ENCODE data around the gene ABCC4.

Gene ABCC4

GRCh38 chr13:95023405-95023804 is 277.8 kb downstream of the ABCC4 start:
- H3K4me3 ChIP-seq (ENCODE audit: low read depth, low read length): no peak overlapping the region
- DNase-seq: no peak
- no peaks in the 10 kb centered on the region for H3K27me3 ChIP-seq
- H3K9me3 ChIP-seq: no peaks in the 10 kb centered on the region
- no peaks in the 10 kb centered on the region for H3K4me1 ChIP-seq
- H3K36me3 ChIP-seq: no peaks in the 10 kb centered on the region
- TF ChIP-seq, protein P1, sequence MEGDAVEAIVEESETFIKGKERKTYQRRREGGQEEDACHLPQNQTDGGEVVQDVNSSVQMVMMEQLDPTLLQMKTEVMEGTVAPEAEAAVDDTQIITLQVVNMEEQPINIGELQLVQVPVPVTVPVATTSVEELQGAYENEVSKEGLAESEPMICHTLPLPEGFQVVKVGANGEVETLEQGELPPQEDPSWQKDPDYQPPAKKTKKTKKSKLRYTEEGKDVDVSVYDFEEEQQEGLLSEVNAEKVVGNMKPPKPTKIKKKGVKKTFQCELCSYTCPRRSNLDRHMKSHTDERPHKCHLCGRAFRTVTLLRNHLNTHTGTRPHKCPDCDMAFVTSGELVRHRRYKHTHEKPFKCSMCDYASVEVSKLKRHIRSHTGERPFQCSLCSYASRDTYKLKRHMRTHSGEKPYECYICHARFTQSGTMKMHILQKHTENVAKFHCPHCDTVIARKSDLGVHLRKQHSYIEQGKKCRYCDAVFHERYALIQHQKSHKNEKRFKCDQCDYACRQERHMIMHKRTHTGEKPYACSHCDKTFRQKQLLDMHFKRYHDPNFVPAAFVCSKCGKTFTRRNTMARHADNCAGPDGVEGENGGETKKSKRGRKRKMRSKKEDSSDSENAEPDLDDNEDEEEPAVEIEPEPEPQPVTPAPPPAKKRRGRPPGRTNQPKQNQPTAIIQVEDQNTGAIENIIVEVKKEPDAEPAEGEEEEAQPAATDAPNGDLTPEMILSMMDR (IDR thresholded peaks at IDR 0.05; ENCODE audit: low read depth, low read length): no peak

DNA sequence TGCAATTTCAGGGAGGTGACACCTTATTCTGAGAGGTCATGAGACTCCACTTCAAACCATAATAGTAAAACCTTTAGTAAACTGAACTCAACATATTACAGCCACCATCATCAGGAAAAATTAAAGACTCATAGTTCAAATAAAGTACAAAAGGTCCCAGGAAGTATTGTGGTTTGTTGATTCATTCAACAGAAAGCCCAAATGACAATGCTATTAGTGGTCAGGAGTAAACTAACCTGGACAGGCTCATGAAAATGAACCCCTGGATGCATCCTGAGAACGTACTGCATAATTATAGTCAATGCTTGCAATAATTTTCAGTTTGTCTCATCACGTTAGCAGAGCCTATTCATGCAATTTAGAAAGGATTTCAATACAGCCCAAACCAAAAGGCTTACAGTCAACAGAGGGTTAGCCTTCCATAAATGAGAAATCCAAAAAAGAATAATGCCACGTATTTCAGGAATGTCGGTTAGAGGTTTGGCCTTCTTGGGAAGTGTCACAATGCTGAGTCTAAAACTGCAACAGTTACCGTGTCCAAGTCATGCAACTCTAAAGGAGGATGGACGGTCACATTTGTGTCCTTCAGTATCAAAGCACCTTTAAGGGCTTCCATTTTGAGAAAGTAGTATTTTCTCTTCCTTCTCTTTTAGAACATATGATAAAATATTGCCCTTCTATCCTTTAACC is 280.8 kb downstream of the ABCC4 start:
- no peaks in the 10 kb centered on the region for H3K36me3 ChIP-seq
- no peaks in the 10 kb centered on the region for H3K4me1 ChIP-seq
- DNase-seq: no peak
- no peaks in the 10 kb centered on the region for H3K27me3 ChIP-seq
- TF ChIP-seq, protein P1 (IDR thresholded peaks at IDR 0.05; ENCODE audit: low read depth, low read length): no peak
- H3K9me3 ChIP-seq: no peaks in the 10 kb centered on the region
- H3K4me3 ChIP-seq (ENCODE audit: low read depth, low read length): no peak overlapping the region

DNA sequence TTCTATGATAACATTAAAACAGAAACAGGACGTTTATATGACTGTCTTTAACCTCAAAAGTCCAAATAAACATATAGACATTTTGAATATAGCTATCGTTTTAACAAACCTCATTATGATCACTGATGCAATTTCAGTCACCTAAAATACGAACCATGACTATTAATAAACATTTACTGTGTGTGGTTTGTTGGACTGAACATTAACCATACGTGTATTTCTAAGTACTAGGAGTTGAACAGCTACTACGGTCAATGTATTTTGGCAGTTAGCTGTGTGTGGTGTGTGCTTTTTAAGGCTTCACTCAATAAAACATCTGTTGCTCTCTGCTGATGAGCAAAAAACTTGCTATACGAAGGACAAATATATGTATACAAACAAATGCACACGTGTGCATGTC is 281.4 kb downstream of the ABCC4 start:
- H3K4me3 ChIP-seq (ENCODE audit: low read depth, low read length): no peak overlapping the region
- TF ChIP-seq, protein P1 (IDR thresholded peaks at IDR 0.05; ENCODE audit: low read depth, low read length): no peak
- H3K36me3 ChIP-seq: no peaks in the 10 kb centered on the region
- no peaks in the 10 kb centered on the region for H3K27me3 ChIP-seq
- no peaks in the 10 kb centered on the region for H3K4me1 ChIP-seq
- no peaks in the 10 kb centered on the region for H3K9me3 ChIP-seq
- DNase-seq: no peak

GRCh38 chr13:95007322-95007721 is 293.9 kb downstream of the ABCC4 start:
- Histone ChIP-seq H3K27me3 (peaks cover 7% of the 10 kb centered on the region; the same call in 1 of the 2 replicates), H3K4me1 (no peaks in the 10 kb centered on the region), H3K4me3 (ENCODE audit: low read depth, low read length) (no peak overlapping the region), H3K36me3 (no peaks in the 10 kb centered on the region), H3K9me3 (no peaks in the 10 kb centered on the region)
- no peak for DNase-seq
- TF ChIP-seq, protein P1 (IDR thresholded peaks at IDR 0.05; ENCODE audit: low read depth, low read length): no peak

- no peak overlapping the region for H3K4me3 ChIP-seq (ENCODE audit: low read depth, low read length)
- no peak for DNase-seq
- TF ChIP-seq, protein P1 (IDR thresholded peaks at IDR 0.05; ENCODE audit: low read depth, low read length): no peak
- no peaks in the 10 kb centered on the region for H3K36me3 ChIP-seq
- H3K27me3 ChIP-seq: peaks cover 7% of the 10 kb centered on the region; the same call in 1 of the 2 replicates
- H3K9me3 ChIP-seq: no peaks in the 10 kb centered on the region
- no peaks in the 10 kb centered on the region for H3K4me1 ChIP-seq
Measured at GRCh38 chr13:95005300-95005699, 296.0 kb downstream of the ABCC4 start.

DNA sequence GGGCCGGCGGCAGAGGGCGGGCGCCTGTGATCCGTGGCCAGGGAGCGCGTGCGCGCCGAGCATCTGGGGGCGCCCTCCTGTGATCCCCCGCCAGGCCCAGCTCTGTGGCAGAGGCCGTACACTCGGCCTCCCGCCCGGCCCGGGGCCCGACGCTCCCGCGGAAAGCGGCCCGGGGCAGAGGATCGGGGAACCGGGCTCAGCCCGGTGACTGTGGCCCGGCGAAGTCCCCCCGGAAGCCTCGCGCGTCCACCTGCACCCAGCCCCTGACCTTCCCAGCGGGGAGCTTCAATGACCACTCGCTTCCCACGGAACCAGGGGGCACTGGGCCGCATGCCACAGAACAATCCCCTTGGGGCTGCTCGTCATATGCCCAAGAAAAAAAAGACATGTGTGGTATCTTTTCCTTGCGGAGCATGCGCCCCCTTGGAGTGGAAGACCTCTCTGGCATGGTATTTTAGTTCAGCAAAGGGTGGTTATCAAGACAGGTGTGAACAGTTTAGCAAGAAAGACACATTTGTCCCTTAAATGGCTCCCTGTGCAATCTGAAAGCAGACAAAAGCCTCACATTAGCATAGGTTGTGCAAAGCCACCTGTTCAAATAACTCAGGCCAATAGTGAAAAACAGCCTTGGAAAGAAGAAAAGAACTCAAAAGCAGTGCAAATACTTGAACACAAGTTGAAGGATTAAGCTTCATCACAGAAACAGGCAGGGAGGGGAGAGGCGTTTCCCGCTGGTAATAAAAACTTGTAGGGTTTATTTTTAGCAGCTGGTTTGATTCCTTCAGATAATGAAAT is 298.0 kb downstream of the ABCC4 start:
- no peak for DNase-seq
- Histone ChIP-seq H3K27me3 (peaks cover 7% of the 10 kb centered on the region; the same call in 1 of the 2 replicates), H3K36me3 (no peaks in the 10 kb centered on the region), H3K4me1 (no peaks in the 10 kb centered on the region), H3K4me3 (ENCODE audit: low read depth, low read length) (no peak overlapping the region), H3K9me3 (no peaks in the 10 kb centered on the region)
- TF ChIP-seq, protein P1 (IDR thresholded peaks at IDR 0.05; ENCODE audit: low read depth, low read length): no peak

Measured in BE2C (cell line).